Cardiac muscle cell (in vitro differentiated cells and primary cell): ENCODE data around the gene MSL3B.
A peak's percentile ranks its signal among the peaks of the same experiment; 100 is the strongest.

ENCODE experiments used
- DNase-seq, 2 donors: peaks; one replicate each; pipeline versions ENCODE4 v3.0.0 to v3.0.0-alpha.2; 2010 to 2017; ENCODE audit warnings: low read depth in 1 of 2, low spot score in 1 of 2
- H3K27ac ChIP-seq: fragments of 200-600 bp; sonication (generic); 2 replicates; pipeline ENCODE4 v1.5.1; 2016
- H3K27me3 ChIP-seq: fragments of 200-600 bp; sonication (generic); 2 replicates; pipeline ENCODE4 v1.6.0; 2016; ENCODE audit warnings: control low read depth
- H3K36me3 ChIP-seq: fragments of 200-600 bp; sonication (generic); 2 replicates; pipeline ENCODE4 v1.5.1; 2016; ENCODE audit warnings: control low read depth
- H3K4me1 ChIP-seq: fragments of 200-600 bp; sonication (generic); 2 replicates; pipeline ENCODE4 v1.8.1; 2017; ENCODE audit warnings: low read depth, mild to moderate bottlenecking, mixed run types
- H3K4me3 ChIP-seq: fragments of 200-600 bp; sonication (generic); 2 replicates; pipeline ENCODE4 v1.5.1; 2016; ENCODE audit warnings: mild to moderate bottlenecking
- H3K9me3 ChIP-seq: fragments of 200-600 bp; sonication (generic); 2 replicates; pipeline ENCODE4 v1.5.1; 2017; ENCODE audit warnings: low read depth, mild to moderate bottlenecking, control low read depth
- TF ChIP-seq, protein P1 (sequence below): IDR thresholded peaks from 2 replicates; pipeline ENCODE4 v1.5.1; 2012; ENCODE audit warnings: low read depth, mild to moderate bottlenecking, low read length

The MSL3B gene

GRCh38 chr2:233848276-233848675 is 19.9 kb downstream of the MSL3B start:
- TF ChIP-seq, protein P1, sequence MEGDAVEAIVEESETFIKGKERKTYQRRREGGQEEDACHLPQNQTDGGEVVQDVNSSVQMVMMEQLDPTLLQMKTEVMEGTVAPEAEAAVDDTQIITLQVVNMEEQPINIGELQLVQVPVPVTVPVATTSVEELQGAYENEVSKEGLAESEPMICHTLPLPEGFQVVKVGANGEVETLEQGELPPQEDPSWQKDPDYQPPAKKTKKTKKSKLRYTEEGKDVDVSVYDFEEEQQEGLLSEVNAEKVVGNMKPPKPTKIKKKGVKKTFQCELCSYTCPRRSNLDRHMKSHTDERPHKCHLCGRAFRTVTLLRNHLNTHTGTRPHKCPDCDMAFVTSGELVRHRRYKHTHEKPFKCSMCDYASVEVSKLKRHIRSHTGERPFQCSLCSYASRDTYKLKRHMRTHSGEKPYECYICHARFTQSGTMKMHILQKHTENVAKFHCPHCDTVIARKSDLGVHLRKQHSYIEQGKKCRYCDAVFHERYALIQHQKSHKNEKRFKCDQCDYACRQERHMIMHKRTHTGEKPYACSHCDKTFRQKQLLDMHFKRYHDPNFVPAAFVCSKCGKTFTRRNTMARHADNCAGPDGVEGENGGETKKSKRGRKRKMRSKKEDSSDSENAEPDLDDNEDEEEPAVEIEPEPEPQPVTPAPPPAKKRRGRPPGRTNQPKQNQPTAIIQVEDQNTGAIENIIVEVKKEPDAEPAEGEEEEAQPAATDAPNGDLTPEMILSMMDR = no peak
- H3K4me1 ChIP-seq = peaks cover 34% of the 10 kb centered on the region
- peaks cover 9% of the 10 kb centered on the region for H3K36me3 ChIP-seq
- H3K4me3 ChIP-seq = no peak overlapping the region
- no peaks in the 10 kb centered on the region for H3K27me3 ChIP-seq
- peak overlapping the region; percentile 39 for H3K27ac ChIP-seq
- DNase-seq = no peak
- no peaks in the 10 kb centered on the region for H3K9me3 ChIP-seq

GRCh38 chr2:233847248-233847898 is 20.8 kb downstream of the MSL3B start:
- TF ChIP-seq, protein P1 = no peak
- no peak overlapping the region for H3K4me3 ChIP-seq
- peak overlapping the region; percentile 39 for H3K27ac ChIP-seq
- H3K4me1 ChIP-seq = peaks cover 34% of the 10 kb centered on the region
- no peaks in the 10 kb centered on the region for H3K9me3 ChIP-seq
- no peak for DNase-seq
- H3K27me3 ChIP-seq = no peaks in the 10 kb centered on the region
- H3K36me3 ChIP-seq = peaks cover 10% of the 10 kb centered on the region

DNA sequence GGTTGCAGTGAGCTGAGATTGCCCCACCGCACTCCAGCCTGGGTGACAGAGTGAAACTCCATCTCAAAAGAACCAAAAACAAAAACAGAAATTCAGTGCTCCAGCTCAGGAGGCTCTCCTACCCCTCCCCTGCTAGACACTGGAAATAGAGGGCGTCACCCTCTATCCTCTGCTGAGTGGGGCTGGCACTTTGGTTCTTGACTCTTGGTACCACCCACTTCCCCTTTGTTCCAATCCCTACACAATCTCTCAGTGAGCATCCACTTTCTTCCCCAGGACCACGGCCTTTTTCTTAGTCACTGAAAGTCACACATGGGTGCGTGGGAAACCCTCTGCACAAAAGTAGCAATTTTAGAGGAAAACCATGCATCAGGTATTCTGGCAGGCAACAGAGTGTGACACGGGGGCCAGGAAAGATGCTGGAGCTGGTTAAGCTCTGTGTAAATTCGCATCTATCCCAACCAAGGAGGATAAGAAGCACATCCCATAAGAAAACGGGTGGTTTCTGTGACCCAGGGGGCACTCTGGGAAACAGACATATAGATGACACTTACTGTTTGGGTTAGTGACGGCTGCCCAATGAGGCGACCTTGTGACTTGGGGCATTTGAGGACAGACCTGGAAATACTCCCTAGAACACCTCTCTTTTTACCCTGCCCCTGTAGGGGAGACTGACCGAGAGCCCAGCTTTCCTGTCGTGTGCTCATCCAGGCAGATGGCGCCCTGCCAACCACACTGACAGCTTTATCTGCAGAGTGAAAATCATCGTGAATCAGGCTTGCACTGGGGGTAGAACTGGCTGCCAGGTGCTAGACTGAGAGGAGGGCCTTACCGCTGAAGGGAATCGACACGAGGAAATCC is 21.6 kb downstream of the MSL3B start:
- no peaks in the 10 kb centered on the region for H3K9me3 ChIP-seq
- H3K27ac ChIP-seq = peak overlapping the region; percentile 39
- TF ChIP-seq, protein P1 = no peak

DNA sequence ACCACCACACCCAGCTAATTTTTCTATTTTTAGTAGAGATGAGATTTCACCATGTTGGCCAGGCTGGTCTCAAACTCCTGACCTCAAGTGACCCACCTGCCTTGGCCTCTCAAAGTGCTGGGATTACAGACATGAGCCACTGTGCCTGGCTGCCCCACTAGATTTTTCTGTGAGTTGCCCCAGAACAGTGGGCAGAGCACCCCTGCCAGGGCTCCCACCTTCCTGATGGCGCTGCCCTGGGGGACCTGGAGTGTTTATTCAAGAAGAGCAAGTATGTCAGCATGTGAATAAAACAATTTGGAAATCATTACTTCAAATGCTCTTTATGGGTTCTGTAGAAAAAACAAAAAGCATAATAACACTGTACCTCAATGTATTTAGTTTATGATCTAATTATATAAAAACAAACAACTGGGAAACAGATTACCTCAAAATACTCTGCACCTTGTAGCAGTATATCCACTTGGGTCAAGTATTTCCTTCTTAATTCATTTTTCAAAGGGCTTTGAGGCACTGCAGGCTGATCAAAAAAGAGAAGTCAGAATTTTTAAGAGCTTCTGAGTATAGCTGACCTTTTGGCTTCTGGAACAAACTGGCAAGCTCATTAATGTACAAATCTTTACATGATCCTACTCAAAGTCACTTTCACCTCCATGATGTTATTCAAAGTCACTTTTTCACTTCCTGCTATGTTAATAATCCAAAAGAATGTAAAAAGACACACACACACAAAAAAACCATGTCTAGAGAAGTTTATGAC is 22.7 kb downstream of the MSL3B start:
- TF ChIP-seq, protein P1 = no peak
- no peak overlapping the region for H3K4me3 ChIP-seq
- no peak for DNase-seq
- H3K27me3 ChIP-seq = no peaks in the 10 kb centered on the region
- H3K4me1 ChIP-seq = peaks cover 27% of the 10 kb centered on the region
- H3K9me3 ChIP-seq = no peaks in the 10 kb centered on the region
- peak overlapping the region; percentile 56 for H3K27ac ChIP-seq
- peaks cover 24% of the 10 kb centered on the region for H3K36me3 ChIP-seq

More for the DNA sequence above, 21.6 kb downstream of the MSL3B start:
- Histone ChIP-seq H3K27me3 (no peaks in the 10 kb centered on the region), H3K36me3 (peaks cover 16% of the 10 kb centered on the region), H3K4me1 (peaks cover 34% of the 10 kb centered on the region), H3K4me3 (no peak overlapping the region)
- peak in 1 of 2 donors; percentile 28 for DNase-seq

- H3K27me3 ChIP-seq = no peaks in the 10 kb centered on the region
- no peak overlapping the region for H3K27ac ChIP-seq
- no peak overlapping the region for H3K4me3 ChIP-seq
- no peaks in the 10 kb centered on the region for H3K9me3 ChIP-seq
- peaks cover 21% of the 10 kb centered on the region for H3K4me1 ChIP-seq
- TF ChIP-seq, protein P1 = no peak
- no peak for DNase-seq
- peaks cover 30% of the 10 kb centered on the region for H3K36me3 ChIP-seq
Observed at GRCh38 chr2:233844836-233845235, 23.4 kb downstream of the MSL3B start.
